HCT116 (cell line): Measurements from ENCODE around the gene MERTK. TPM values are rescaled to one million over a fixed set of nuclear protein-coding genes. Genes with fewer than 3 reads are reported as not detected.
"Not testable (repeated sequence)": the region's sequence is repeated elsewhere in the genome, so short reads cannot be mapped to it uniquely, and the experiment has no call there.

Experiments
- ATAC-seq: fragments of 200-7000 bp; cut with Tn5 transposase; 2 replicates; pipeline ENCODE4 v1.9.1; 2020; ENCODE audit warnings: mild to moderate bottlenecking, moderate library complexity
- BruUV-seq: library from RNA; stranded (reverse); fragments of 400-500 nt; replicated peaks from 2 replicates; lab custom pipeline; 2021; lab: Mats Ljungman, UMichigan
- CTCF ChIA-PET: fragments of 300-600 bp; sonication (Branson Sonifier 250); formaldehyde crosslinking; loops from one replicate; lab custom pipeline; 2021; ENCODE audit warnings: antibody characterized with exemption; lab: Charles Lee
- POLR2A ChIA-PET: fragments of 300-600, 350-600 bp; sonication (Branson Sonifier 250); formaldehyde crosslinking; loops from one replicate; lab custom pipeline; 2021; ENCODE audit warnings: antibody characterized with exemption; lab: Charles Lee
- RAD21 ChIA-PET, 2 experiments: fragments of 300-600 bp; sonication (Branson Sonifier 250); formaldehyde crosslinking; loops; one replicate each; lab custom pipeline; 2023; ENCODE audit warnings: low total read pairs in 2 of 2; ENCODE audit not compliant: uncharacterized antibody in 2 of 2, unreplicated experiment in 2 of 2, low non-redundant PET in 1 of 2; lab: Charles Lee
- DNase-seq: peaks from one replicate; pipeline ENCODE4 v3.0.0-alpha.2; 2010; ENCODE audit warnings: low read depth, low spot score
- H2AFZ ChIP-seq: fragments of 200-600 bp; shearing (Covaris generic), sonication (generic); 2 replicates; pipeline ENCODE4 v1.6.1; 2017; ENCODE audit warnings: low read depth, mixed run types, mixed read lengths, antibody characterized with exemption, low read length; ENCODE audit not compliant: poor library complexity, severe bottlenecking
- H3K27ac ChIP-seq: 2 replicates; pipeline ENCODE4 v1.5.1; 2012; ENCODE audit warnings: low read depth, low read length
- H3K27me3 ChIP-seq: fragments of 200-600 bp; sonication (generic); 2 replicates; pipeline ENCODE4 v1.6.1; 2016; ENCODE audit warnings: mixed run types, low read length, mixed read lengths; ENCODE audit not compliant: insufficient read depth
- H3K36me3 ChIP-seq, 2 experiments: fragments of 200-500 bp in 1 of 2; fragments of 200-600 bp in 1 of 2; sonication (Bioruptor generic) in 1 of 2; sonication (generic) in 1 of 2; 2 replicates each; pipeline versions ENCODE4 v1.5.1 to v1.6.1; 2014 to 2016; ENCODE audit warnings: low read length in 2 of 2, inconsistent platforms in 1 of 2, mixed read lengths in 1 of 2, mixed run types in 1 of 2; ENCODE audit not compliant: insufficient read depth in 2 of 2, control insufficient read depth in 1 of 2
- H3K4me1 ChIP-seq, 2 experiments: fragments of 200-600 bp in 1 of 2; sonication (generic) in 1 of 2; 2 replicates each; pipeline versions ENCODE4 v1.5.1 to v1.6.1; 2012 to 2017; ENCODE audit warnings: low read length in 2 of 2, inconsistent platforms in 1 of 2, mild to moderate bottlenecking in 1 of 2, mixed read lengths in 1 of 2, mixed run types in 1 of 2, moderate library complexity in 1 of 2; ENCODE audit not compliant: insufficient read depth in 2 of 2, control insufficient read depth in 1 of 2
- H3K4me2 ChIP-seq: fragments of 200-600 bp; sonication (generic); 2 replicates; pipeline ENCODE4 v1.6.1; 2017; ENCODE audit warnings: mixed run types, low read length, mixed read lengths
- H3K4me3 ChIP-seq, 2 experiments: fragments of 200-600 bp in 1 of 2; sonication (generic) in 1 of 2; replicated peaks in 1 of 2; 2 replicates each; pipeline ENCODE4 v1.5.1; 2011 to 2016; ENCODE audit warnings: low read length in 2 of 2, control low read depth in 1 of 2, low read depth in 1 of 2, mild to moderate bottlenecking in 1 of 2, mixed read lengths in 1 of 2, mixed run types in 1 of 2
- H3K79me2 ChIP-seq: fragments of 200-600 bp; sonication (generic); 2 replicates; pipeline ENCODE4 v1.6.1; 2017; ENCODE audit warnings: mild to moderate bottlenecking, mixed run types, low read length, moderate library complexity, mixed read lengths; ENCODE audit not compliant: insufficient read depth
- H3K9ac ChIP-seq: fragments of 200-600 bp; sonication (generic); 2 replicates; pipeline ENCODE4 v1.6.1; 2016; ENCODE audit warnings: low read length, mixed read lengths
- H3K9me2 ChIP-seq: fragments of 200-600 bp; sonication (generic), shearing (Covaris generic); 2 replicates; pipeline ENCODE4 v1.6.1; 2017; ENCODE audit warnings: mixed run types, mild to moderate bottlenecking, moderate library complexity; ENCODE audit not compliant: insufficient read depth
- H3K9me3 ChIP-seq, 2 experiments: fragments of 200-500 bp in 1 of 2; fragments of 200-600 bp in 1 of 2; sonication (Bioruptor generic) in 1 of 2; sonication (generic) in 1 of 2; 2 replicates each; pipeline ENCODE4 v1.6.1; 2014 to 2017; ENCODE audit warnings: low read length in 2 of 2, mixed read lengths in 2 of 2, inconsistent platforms in 1 of 2, low read depth in 1 of 2, mild to moderate bottlenecking in 1 of 2, mixed run types in 1 of 2, moderate library complexity in 1 of 2; ENCODE audit not compliant: control insufficient read depth in 1 of 2, insufficient read depth in 1 of 2
- H4K20me1 ChIP-seq: fragments of 200-600 bp; sonication (generic), shearing (Covaris generic); 2 replicates; pipeline ENCODE4 v1.6.1; 2017; ENCODE audit warnings: mixed run types, mild to moderate bottlenecking, moderate library complexity; ENCODE audit not compliant: insufficient read depth
- CTCF ChIP-seq, 3 experiments: fragments of 200-600 bp in 1 of 3; sonication (generic) in 1 of 3; IDR thresholded peaks in 2 of 3; conservative IDR thresholded peaks in 1 of 3; 2 replicates each; pipeline ENCODE4 v1.5.1; 2012 to 2017; ENCODE audit warnings: low read depth in 2 of 3, low read length in 2 of 3, antibody characterized with exemption in 1 of 3, borderline replicate concordance in 1 of 3, control low read depth in 1 of 3, mild to moderate bottlenecking in 1 of 3, mixed read lengths in 1 of 3, mixed run types in 1 of 3, moderate library complexity in 1 of 3; ENCODE audit not compliant: insufficient read depth in 1 of 3
- intact Hi-C: fragments of 100-400 bp; cut with micrococcal nuclease; formaldehyde crosslinking; loops from 2 replicates; pipeline ENCODE4 v1.10.0; 2022
- total RNA-seq: library from RNA; stranded (reverse); gene quantifications from one replicate; pipeline ENCODE4 v1.2.1, GENCODE V29; 2021; ENCODE audit not compliant: unreplicated experiment

The MERTK gene
- total RNA-seq, 1 experiment from 2014 or later, result 5.7 TPM

GRCh38 chr2:112035786-112036185, 137.4 kb downstream of the MERTK start (continued):
- TF ChIP-seq CTCF (IDR thresholded peaks at IDR 0.05 in 2 of 3, conservative IDR thresholded peaks at IDR 0.05 in 1 of 3; ENCODE audit: borderline replicate concordance in 1 of 3, insufficient read depth in 1 of 3, low read depth in 2 of 3, low read length in 2 of 3), result no peak

- H3K4me2 ChIP-seq, intact Hi-C loops, H4K20me1 ChIP-seq, CTCF ChIA-PET, H3K27ac ChIP-seq, H3K9me3 ChIP-seq, H3K9ac ChIP-seq, H3K4me1 ChIP-seq, H3K27me3 ChIP-seq, H3K9me2 ChIP-seq, BruUV-seq, H3K36me3 ChIP-seq, H3K4me3 ChIP-seq, ATAC-seq, H2AFZ ChIP-seq, POLR2A ChIA-PET, H3K79me2 ChIP-seq, RAD21 ChIA-PET, DNase-seq: not testable (repeated sequence)
These were observed 141.1 kb downstream of the MERTK start for GRCh38 chr2:112039556-112039955.

GRCh38 chr2:112040066-112040465, 141.7 kb downstream of the MERTK start:
- RAD21 ChIA-PET, H3K27me3 ChIP-seq, H3K9me2 ChIP-seq, intact Hi-C loops, ATAC-seq, H4K20me1 ChIP-seq, CTCF ChIA-PET, H3K4me2 ChIP-seq, H3K36me3 ChIP-seq, H3K4me3 ChIP-seq, POLR2A ChIA-PET, H3K9me3 ChIP-seq, H3K4me1 ChIP-seq, H2AFZ ChIP-seq, DNase-seq, BruUV-seq, H3K9ac ChIP-seq, H3K27ac ChIP-seq, H3K79me2 ChIP-seq: not testable (repeated sequence)

- H3K27me3 ChIP-seq, ATAC-seq, H3K36me3 ChIP-seq, H3K27ac ChIP-seq, intact Hi-C loops, H3K9me3 ChIP-seq, RAD21 ChIA-PET, H3K79me2 ChIP-seq, CTCF ChIA-PET, H3K9me2 ChIP-seq, H3K4me1 ChIP-seq, H4K20me1 ChIP-seq, H3K9ac ChIP-seq, H3K4me2 ChIP-seq, POLR2A ChIA-PET, H3K4me3 ChIP-seq, H2AFZ ChIP-seq, BruUV-seq, DNase-seq: not testable (repeated sequence)
These were observed 143.1 kb downstream of the MERTK start for GRCh38 chr2:112041460-112041859.
